Measurements from ENCODE around the gene CACNA1C.

Gene CACNA1C

DNA sequence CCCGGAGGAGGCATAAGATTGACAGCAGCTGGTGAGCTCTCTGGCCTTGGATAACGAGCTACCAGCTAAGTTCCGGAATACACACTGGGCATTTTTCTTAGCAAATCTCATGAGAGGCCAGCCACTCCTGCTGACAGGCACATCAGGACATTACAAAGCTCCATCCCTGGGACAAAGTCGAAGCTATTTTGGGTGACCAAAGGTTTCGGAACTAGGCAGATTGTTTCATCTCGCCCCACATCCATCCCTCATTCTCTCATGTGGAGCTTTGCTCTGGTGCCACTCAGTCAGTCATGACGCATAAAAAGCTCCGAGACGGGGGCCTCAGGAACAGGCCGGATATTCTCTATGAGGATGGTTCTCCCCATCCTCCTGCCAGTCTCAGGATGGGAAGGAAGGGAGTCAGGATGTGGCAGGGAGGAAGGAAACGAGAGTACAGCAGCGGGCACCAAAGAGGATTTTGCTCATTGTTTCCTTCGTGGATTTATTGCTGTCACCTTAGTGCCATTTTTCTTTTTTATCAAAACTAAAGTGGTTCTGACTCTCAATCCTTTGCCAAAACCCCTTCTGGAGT lies 488.9 kb downstream of the CACNA1C start:
- no peak for FAIRE-seq

DNA sequence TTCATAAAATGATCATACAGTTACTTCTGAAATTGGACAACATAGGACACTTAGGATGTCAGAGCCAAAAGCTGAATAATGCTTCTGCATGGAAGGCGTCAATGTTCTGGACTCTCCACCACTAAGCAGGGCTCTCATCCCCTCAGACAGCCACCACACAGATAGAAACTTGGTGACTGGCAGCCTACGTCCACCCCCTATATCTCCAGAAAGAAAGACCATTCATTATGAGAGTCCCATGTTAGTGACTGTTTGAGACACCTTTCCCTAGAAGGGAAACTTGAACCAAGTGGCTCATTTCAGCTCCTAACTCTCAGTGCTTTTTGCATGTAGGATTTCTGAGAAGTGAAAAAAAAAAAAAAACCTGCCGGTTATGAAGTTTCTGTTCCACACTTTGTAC lies 491.0 kb downstream of the CACNA1C start:
- FAIRE-seq, result no peak

DNA sequence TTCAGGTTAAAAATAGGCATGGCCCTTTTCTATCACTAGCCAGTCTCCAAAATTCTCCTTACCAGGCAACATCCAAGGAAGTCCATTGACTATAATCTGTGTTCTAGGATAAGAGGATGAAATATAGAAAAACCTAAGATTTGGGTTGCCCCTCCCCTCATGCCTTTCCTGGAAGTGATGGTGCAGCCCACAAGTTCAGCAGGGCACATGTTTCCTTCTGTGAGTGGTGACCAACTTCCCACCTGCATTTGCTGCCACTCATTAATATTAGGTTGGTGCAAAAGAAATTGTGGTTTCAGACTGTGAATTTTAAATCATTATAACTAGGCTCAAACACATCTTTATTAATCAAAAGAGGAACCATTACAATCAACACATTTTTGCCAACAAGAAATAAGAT lies 491.4 kb downstream of the CACNA1C start:
- FAIRE-seq, result no peak

DNA sequence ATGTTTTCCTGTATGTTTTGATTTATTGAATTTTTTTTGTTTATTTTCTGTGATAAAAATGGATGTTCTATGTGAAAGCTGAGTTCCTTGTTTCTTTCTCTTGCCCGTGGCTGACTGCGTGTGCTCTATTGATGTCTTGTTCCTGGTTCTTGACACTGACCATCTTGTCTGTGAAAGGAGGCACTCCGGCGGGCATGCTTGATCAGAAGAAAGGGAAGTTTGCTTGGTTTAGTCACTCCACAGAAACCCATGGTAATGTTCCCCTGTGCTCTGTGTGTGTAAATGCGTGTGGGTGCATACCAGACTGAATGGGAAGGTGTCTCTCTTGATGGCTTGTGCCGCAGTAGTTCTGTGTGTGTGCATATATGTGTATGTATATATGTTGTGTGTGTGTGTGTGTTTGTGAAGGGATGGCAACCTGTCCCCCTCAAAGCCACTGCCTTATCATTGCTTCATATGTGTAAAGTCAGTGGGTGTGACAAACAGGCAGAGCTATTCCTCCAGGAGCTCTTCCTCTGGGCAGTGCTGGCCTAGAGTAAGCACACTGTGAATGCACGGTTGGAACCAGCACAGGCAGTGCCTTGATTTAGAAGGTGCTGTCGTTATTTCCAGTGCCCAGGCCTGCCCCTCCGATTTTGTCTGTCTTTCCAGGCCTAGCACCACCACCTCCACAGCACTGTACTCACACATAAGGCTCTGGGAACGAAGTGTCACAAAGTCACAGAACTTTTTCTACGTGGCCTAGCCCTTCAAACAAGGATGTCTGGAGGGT lies 494.7 kb downstream of the CACNA1C start:
- FAIRE-seq, result no peak

DNA sequence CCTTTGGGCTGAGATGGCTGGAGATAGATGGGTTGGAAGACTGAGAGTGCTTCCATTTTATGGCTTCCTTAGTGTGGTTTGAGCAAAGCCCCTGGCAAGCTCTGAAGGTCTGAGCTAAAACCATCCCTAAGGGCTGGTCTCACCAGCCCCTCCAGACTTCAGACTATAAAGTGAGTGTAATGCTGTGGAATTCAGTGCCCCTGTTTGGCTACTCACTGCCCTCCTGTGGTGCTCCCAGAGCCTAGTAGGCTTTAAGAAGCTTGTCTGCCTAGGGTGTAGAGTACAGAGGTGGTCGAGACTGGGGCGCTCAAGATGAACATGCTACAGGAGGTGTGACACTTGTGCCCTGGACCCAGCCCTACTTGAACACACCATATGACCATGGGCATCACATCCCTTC lies 495.3 kb downstream of the CACNA1C start:
- no peak for FAIRE-seq

DNA sequence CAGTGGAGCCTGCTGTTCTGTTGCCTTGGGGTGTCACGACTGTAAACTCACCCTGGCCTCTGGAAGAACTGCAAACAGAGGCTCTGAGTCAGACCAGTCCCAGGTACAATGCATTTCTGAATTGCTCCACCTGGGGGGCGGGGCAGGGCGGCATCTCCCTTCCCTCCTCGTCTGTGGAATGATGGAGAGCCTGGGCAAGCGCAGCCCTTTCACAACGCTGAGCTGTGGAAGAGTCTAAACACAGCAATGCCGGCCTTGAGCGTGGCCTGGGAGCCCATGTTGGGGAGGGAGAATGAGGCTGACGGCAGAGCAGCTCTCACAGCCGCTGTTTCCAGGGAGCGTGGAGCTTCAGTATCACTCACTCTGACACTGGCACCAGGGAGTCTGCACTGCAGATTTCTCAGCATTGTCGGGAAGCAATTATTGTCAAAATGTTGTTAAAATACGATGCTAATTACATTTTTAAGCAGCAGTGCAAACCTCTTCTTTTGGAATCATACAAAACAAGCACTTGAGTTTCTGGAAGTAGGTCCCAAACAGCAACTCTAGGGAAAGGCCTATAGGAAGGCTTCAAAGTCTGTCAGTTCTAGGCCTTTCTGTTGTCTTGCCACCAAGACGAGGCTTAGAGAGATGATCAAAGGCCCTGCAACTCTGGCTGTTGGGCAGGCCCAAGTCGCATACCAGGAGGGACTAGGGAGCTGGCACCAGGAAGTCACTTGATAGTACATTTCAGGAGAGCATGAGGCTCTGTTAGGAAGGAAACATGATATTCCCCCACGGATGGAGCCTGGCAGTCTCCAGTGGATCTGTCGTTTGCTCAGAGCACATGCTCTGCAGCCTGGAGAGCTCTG lies 498.0 kb downstream of the CACNA1C start:
- no peak for FAIRE-seq

DNA sequence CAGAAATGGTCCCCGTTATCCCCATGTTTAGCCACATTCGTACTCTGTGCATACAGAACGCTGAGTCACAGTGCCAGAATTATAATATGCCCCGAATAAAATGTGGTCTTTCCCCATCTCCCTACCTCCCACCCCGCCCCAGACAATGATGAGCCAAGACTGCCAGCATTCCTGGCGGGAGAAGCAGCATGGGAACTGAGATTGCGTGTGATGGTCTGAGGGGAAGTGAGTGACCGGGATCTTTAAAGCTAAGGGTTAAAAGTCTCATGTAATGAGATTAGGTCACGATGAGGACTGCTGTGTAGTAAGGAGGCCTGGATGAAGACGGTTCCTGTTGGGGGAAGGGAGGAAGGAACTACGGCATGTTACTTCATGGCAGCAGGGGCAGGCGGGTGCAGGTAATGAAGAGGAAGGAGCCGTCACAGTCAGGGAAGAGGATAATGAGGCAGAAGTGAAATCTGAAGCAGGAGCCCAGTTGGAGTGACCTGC lies 498.7 kb downstream of the CACNA1C start:
- no peak for FAIRE-seq

DNA sequence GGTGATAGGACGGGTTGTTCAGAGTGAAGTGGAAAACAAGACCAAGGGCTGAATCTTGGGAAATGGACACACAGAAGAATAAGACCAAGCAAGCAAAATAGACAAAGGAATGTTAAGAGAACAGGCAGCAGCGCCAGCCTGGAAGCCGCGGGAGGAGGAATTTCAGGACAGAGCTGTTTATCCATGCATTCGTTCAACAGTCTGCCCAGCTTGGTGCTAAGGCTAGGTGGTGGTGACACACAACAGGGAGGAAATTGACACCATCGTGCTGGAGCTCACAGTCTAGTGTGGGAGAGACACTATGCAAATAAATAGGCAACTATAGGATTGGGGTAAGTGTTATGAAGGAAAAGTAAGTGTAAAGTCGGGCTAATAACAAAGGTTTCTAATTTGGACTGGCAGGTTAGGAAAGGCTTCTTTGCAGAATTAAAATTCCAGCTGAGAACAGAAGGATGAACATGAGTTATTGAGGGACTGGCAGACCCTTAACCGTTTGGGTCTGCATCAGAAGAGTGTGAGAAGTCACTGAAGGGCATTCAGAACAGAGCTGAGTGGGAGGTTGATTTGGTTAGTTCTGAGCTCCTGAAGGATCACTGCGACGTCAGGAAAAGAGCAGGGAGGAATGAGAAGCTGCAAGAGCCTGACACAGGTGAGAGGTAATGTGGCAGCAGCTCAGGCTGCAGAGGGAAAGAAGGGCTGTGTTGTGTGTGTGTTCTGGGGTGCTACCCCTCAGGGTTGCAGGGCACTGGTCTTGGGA lies 499.4 kb downstream of the CACNA1C start:
- no peak for FAIRE-seq

DNA sequence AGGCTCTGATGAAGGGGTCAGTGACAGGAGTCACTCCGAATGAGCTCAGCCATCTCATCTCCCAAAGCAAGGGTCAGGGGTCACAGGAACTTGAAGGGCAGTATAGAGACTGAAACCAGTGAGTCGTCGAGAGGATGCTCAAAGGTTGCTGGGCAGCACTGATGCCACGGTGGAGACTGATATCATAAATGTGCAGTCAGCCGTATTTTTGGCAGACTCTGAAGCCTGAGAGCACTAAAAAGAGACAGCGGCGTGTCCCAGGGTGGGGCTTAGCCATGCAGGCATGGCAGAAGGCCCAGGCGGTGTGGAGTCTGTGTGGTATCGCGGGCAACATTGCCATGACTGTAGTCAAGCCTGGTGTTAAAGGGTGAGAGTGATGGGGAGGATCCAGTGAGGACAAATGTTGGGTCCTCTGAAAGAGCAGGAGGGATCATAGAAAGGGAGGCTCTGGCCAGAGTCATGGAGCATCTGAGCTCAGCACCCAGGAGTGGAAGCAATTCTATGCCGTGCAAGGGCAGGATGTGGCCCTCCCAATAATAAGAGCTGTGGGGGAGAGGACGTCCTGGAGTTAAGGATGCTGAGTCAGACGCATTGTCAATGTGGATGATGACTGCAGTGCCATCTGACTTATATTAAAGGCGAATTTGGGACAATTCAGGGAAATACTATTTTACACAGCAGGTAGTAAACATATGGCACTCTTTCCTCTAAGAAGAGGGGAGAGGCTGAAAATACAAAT lies 500.8 kb downstream of the CACNA1C start:
- no peak for FAIRE-seq

DNA sequence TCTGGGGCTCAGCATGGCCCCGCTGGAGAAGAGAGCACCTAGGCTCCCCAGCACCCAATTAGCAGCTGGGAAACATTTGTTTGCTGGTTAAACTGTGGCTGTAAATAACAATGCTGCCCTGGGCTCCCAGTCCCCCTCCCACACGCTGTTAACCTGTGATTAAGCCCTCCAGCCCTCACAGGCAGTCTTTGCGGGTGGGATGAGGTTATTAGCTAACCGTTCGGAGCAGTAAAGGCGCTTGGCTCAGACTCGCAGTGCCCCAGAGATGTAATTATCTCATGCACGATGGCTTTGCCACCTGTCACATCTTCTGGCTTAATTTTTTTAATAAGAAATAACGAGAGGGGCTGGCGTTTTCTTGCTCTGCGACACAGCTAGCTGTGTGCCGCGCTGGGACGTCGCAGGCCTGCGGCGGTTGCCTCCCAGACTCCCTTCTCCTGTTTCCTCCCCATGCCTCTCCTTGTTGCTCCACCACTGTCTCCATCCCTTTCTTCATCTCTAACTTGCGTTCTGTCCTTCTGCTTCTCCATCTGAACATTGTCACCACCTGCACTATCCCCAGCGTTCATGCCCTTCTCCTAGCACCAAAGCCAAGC lies 502.8 kb downstream of the CACNA1C start:
- no peak for FAIRE-seq

DNA sequence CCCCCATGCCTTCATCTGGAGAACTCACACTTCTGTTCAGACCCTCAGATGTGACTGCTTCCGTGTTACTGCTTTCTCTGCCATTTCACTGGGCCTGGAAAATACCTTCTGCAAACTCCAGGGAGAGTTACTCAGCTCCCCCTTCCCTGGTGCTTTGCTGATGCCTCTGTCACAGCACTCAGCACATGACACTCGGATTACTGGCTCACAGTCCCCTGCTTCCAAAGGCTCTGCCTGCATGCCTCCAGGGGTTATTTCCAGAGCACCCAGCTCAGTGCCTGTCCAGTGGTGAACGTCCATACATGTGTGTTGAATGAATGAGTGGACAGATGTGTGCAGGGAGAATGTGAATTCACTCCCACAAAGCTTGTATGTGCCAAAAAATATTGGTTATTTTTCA lies 504.8 kb downstream of the CACNA1C start:
- no peak for FAIRE-seq

DNA sequence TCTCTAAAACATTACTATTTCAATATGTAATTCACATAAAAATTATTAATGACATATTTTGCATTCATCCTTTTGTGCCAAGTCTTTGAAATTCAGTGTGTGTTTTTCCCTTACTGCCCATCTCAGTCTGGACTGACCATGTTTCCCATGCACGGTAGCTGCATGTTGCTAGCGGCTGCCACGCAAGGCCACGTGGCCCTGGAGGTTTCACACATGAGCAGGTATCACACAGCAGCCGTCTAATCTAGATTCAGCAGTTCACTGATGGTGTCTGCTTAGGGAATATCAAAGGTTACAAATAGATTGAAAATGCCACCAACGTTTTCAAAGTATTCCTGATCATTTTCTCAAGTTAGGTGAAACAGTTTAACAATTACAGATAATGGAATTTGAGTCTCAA lies 507.1 kb downstream of the CACNA1C start:
- no peak for FAIRE-seq

DNA sequence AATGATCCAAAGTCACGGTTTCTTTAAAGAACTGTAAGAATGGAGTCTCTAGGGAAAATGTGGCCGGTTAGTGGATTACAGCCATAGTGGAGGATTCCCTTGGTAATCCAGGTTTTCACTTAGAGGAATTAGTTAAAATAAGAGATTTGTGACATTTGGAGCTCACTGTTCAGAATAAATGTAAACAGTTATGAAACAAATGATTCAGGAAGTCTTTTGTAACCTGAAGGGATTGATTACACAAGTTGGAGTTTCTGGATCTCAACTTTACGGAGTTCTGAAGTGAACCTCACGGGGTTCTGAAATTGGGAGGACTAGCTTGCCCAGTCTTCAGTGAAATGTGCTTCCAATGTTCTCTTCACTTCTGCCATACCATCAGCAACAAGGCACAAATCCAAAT lies 507.6 kb downstream of the CACNA1C start:
- no peak for FAIRE-seq

DNA sequence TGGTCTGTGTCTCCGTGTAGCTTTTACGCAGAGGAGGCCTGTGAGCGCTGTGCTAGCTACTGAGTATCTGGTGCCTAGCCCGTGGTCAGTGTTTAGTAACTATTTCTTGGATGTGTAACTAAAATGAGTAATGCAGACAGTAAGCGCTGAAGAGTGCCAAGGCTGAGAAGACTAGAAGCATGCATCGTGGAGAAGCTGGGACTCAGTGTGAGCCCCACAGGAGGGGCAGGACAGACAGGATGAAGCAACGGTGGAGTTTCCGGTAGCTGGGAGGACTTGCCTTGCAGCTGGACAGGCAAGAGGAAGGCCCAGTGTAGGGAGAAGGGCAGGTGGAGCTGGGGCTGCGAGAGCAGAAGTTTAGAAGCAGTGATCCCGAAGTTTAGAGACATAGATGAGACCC lies 508.6 kb downstream of the CACNA1C start:
- no peak for FAIRE-seq

DNA sequence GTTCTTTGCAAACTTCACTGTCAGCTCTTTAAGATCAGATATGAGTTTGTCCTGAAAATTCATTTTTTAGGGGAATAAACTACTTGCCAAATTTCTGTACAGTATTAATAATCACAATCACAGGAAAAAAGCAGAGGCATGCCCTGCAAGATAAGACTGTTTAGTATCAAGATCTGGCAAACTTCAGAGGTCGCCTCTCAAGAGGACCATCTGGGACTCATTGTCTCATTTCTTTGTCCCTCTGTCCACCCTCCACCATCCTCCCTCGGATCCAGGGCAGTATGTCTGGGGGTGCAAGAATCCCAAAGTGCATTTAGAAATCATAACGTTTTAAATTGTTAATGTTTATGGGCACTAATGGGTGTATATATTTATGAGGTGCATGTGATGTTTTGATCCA lies 509.6 kb downstream of the CACNA1C start:
- FAIRE-seq, result no peak

DNA sequence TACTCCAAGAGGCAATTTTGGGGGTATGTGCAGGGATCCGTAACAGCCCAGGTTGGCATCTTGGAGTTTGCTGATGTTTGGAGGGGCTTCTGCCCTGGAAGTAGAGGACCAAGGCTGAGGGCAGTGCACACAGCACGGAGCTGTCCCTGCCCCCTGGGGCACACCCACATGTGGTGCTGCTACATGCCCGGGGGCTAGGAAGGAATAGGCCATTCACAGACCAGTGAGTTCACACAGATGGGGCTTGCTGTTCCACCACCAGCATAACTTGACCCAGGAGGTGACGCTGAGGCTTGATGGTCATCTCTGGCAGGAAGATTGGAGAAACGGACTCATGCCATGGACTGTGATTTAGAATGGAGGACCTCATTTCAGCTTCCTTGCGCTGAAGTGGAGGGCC lies 510.9 kb downstream of the CACNA1C start:
- no peak for FAIRE-seq

DNA sequence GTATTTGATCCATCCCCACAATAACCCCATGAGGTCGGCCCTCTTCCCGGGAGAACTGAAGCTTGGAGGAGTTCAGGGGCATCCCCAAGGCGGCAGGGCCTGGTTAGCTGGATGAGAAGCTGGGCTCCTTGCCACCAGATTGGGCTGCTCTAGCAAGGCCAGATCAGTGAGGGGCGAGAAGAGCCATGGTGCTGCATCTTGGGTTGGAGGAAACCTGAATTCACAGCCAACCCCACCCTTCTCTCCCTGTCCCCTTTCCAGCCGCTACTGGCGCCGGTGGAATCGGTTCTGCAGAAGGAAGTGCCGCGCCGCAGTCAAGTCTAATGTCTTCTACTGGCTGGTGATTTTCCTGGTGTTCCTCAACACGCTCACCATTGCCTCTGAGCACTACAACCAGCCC lies 513.4 kb downstream of the CACNA1C start:
- no peak for FAIRE-seq

DNA sequence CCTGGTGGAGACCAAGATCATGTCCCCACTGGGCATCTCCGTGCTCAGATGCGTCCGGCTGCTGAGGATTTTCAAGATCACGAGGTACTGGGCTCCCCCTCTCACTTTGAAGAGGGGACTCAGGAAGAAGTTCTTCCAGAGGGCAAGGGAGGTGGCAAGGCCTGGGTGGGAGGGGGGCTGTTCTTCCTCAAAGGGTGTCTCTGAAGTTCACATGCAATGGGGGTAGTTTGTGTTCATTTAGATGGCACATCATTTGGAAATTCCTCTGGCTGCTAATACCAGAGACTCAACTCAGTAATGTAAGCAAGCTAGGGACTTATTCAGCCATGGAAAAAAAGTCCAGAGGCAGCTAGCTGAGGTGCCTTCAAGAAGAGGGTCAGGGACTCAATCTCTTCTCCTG lies 514.9 kb downstream of the CACNA1C start:
- no peak for FAIRE-seq

DNA sequence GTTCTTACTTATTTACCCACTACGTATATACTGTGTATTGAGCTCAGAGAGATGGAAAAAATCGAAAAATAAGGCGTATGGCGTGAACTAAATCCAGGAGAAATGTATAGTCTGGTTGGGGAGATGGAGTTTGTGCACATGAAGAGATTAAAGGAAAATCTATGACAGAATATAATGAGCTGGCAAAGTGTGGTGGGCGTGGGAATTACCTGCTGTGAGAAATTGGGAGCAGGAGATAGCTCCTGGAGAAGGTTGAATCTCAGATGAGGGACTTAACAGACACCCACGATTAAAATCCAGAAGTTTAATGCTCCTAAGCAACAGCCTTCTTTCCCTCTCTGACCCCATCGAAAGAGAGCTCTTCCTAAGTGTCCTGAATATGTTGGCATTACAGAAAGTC lies 517.8 kb downstream of the CACNA1C start:
- FAIRE-seq, result no peak

DNA sequence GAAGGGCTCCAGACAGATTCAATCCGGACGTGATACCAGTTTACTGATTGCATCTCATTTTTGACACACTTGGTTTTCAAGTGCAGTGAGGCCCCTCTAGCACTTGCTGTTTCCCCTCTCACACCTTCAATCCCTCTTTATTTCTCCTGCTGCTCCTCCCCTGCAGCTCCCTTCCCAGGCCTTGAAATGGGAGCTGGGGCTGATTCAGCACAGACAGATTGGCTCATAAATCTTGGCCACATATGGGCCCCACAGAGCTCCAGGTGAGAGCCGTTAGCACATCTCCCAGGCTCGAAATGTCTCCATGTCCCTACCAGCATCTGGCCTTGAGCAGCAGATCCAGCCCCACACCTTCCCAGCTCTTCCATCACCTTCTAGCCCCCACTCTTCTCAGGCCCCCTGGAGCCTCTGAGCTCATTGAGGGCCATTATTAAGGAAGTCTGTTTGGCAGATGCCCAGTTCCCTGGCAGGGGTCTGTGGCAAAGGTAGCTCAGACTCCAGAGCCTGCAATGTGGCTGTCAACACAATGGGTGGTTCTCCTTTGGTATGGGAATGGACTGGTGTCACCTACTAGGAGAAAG lies 521.7 kb downstream of the CACNA1C start:
- FAIRE-seq, result no peak

DNA sequence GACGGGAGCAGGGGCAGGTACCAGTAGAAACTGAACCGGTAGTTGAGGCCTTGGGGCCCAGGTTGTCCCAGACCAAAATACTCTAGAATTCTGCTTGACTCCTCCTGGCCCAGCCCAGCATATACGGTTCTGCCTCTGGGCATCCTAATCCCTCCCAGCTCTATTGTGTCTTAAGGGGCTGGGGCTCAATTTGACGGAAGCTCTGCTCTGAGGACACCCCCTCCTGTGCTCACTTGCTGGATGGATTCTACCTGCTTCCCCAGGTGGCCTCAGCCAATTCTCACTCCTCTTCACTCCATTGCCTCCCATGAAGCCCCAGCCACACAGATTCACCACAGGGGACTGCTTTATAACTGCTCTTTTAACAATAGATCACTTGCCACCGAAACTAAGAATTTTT lies 522.5 kb downstream of the CACNA1C start:
- no peak for FAIRE-seq

DNA sequence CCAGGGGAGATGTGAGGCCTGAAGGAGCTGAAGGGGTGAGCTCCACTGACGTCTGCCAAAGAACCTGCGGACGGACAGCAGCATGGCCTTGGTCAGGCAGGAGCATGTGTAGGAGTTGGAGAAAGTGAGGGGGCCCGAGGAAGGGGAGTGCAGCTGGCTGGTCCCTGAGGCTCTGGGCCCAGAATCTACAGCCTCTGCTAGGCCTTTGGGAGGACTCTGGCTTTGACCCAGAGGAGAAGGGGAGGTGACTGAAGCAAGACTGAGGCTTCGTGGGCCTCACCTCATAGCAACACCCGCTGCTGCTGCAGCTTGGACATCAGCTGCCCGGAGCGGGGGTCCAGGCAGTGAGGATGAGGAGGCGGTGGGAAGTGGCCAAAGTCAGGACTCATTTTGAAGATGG lies 525.4 kb downstream of the CACNA1C start:
- FAIRE-seq, result no peak

All from G401.6 (cell line).